HG03378 (cell line): Measurements from ENCODE around the gene ZC3H7A.
"Not testable (repeated sequence)": the region's sequence is repeated elsewhere in the genome, so short reads cannot be mapped to it uniquely, and the experiment has no call there.

Experiments used
- ATAC-seq: cut with Tn5 transposase; IDR thresholded peaks from one replicate; pipeline ENCODE4 v1.9.1; 2021; ENCODE audit warnings: mild to moderate bottlenecking, moderate library complexity; ENCODE audit not compliant: unreplicated experiment

The ZC3H7A gene

DNA sequence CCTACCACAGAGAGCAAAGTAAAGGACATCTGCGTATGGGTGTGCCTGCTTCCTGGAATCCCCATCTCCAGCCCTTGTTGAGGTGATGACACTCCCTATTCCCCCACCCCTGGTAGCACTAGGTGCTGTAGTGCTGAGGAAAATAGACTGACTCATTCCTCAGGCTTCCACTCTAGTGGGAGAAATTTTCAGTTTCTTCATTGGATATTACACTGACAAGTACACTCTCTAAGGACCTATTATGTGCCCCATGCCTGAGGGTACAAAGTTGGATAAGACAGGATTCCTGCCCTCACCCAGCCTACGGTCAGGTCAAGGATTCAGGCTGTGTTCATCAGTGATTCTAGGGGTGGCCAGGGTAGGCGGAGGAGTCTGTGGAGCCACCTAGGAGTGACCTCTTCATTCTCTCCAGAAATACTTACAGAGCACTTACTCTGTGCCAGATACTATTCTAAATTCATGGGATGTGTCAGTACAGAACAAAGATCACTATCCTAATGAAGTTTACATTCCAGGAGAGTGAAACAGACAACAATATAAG is 4.5 kb upstream of the ZC3H7A start:
- ATAC-seq: no peak

DNA sequence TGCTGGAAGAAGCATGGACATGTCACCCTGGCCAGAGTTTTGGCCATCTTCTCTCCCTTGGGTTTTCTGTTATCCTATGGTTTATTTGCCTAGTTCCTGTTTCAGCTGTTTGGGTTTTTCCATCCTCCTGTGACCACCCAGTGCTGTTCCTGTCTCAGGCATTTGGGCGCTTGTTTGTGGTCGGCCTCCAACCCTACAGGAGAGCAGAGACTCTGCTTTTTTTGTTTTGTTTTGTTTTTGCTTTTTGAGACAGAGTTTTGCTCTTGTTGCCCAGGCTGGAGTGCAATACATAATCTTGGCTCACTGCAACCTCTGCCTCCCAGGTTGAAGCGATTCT is 3.3 kb upstream of the ZC3H7A start:
- ATAC-seq: no peak

DNA sequence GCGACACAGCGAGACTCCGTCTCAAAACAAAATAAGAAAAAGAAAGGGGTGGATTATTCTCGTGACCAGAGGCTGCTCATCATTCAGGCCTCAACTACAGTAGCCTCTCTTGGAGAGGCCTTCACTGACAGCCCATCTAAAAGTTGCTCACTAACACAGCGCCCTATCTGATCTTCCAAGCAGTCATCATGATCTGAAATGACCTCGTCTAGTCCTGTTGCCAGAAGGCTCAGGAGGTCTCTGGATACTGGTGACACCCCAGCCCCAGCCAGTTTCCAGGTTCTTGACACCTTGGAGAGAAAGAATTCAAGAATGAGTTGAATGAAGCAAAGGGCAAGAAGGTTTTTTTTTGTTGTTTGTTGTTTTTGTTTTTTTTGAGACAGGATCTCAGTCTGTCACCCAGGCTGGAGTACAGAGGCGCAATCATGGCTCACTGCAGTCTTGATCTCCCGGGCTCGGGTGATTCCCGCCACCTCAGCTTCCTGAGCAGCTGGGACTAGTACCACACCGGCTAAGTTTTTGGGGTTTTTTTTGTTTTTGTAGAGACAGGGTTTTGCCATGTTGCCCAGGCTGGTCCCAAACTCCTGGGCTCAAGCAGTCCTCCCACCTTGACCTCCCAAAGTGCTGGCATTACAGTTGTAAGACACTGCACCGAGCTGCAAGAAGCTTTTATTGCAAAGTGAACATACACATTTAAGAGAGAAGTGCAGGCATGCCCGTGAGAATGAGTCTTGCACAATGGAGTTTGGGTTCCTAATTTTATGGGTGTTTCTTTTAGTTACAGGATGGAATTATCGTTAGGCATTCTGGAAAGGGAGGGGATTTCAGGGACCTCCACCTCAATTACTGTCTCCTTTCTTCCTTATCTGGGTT is 2.7 kb upstream of the ZC3H7A start:
- no peak for ATAC-seq

GRCh38 chr16:11799017-11799381 is 1.9 kb upstream of the ZC3H7A start:
- no peak for ATAC-seq

- ATAC-seq: no peak
Observed at GRCh38 chr16:11797957-11798299, 870 bp upstream of the ZC3H7A start.

DNA sequence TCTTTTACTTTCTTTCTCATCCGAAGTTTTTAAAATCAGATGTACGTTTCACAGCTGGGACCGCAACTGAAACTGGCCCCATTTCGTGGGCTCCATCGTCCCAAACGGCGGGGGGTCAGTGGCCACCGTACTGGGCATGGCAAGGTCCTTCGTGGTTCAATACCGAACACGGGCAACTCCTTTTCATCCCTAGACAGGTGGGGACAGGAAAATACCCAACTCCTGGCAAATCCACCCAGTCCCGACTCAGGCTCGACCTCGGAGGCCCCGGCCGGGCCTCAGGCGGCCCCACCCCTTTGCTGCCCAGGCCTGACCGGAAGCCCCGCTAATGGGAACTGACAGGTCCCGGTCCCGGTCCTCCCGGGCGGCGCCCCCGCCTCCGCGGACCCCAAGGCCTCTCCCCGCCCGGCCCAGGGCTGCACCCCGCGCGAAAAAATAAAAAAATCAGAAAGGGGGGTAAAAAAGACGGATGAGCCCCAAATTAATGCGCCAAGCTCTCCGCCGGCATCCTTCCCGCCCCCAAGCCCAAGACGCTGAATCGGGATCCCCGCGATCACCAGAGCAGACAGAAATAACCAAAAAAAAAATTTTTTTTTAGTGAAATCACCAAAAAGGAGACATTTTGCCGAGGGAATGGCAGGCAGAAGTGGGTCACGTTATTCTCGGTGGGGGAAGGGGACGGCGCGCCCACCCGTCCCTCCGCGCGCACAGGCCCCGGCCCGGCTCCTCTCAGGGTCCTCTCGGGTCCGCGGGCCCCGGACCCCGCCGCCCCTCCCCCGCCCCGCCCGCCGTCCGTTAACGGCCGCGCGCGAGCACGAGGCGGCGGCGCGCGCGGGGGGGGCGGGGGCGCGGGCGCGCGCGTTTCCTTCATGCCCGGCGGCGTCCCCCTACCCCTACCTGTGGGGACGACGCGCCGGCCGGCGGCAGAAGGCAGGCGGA is 562 bp downstream of the ZC3H7A start:
- ATAC-seq: no peak

DNA sequence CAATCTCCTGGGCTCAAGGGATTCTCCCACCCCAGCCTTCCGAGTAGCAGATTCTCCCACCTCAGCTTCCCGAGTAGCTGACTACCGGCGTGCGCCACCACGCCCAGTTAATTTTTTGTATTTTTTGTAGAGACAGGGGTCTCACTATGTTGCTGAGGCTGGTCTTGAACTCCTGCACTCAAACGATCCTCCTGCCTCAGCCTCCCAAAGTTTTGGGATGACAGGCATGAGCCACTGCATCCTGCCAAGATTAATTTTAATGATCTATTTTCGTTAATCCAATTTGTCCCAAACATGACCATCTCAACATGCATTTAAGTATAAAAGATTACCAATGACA is 1.2 kb downstream of the ZC3H7A start:
- no peak for ATAC-seq

- ATAC-seq: no peak
Observed at GRCh38 chr16:11794996-11795886, 1.8 kb downstream of the ZC3H7A start.

DNA sequence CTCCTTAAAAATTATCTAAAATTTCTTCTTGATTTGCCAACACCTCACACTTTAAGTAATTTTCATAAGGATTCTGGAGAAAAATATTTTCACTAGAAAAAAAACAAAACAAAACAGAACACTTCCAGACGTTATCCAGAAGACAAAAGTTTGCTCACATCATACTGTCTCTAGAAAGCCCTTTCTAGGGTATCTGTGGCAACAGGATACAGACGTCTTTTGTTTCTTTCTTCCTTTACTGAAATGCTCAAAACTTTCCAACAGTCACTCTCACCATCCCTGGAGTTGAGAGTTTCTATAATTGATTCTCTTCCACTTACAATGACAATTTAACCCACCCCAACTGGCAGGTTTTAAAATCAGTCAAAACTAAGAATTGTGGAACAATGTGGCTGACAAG is 2.6 kb downstream of the ZC3H7A start:
- ATAC-seq: no peak

- no peak for ATAC-seq
Observed at GRCh38 chr16:11793840-11794239, 3.2 kb downstream of the ZC3H7A start.

GRCh38 chr16:11792410-11793241 is 4.4 kb downstream of the ZC3H7A start:
- no peak for ATAC-seq

- no peak for ATAC-seq
Observed at GRCh38 chr16:11791144-11791828, 5.8 kb downstream of the ZC3H7A start.

DNA sequence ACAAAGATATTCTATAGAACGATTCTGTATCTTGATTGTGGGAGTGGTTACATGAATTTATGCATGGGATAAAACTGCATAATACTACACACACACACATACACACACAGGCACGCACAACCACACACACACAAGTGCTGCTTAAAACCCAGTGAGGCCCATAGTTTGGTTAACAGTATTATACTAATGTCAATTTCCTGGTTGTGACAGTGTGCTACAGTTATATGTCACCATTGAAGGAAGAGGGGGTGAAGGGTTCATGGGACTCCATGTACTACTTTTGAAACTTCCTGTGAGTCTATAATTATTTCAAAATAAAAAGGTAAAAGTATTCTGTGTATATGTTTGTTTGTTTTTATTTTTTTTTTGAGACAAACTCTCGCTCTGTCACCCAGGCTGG is 8.1 kb downstream of the ZC3H7A start:
- no peak for ATAC-seq

DNA sequence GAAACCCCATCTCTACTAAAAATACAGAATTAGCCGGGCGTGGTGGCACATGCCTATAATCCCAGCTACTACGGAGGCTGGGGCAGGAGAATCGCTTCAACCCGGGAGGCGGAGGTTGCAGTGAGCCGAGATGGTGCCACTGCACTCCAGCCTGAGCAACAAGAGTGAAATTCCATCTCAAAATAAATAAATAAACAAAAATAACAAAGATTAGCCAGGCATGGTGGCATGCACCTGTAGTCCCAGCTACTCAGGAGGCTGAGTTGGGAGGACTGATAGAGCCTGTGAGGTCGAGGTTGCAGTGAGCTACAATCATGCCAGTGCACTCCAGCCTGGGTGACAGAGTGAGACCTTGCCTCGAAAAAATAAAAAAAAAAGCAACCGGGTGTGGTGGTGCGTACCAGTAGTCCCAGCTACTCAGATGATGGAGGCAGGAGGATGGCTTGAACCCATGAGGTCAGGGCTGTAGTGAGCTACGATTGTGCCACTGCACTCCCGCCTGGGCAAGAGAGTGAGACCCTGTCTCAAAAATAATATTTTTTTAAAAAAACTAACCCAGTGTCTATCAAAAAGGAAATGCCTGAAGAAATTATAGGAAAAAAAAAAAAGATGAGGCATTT is 12.0 kb downstream of the ZC3H7A start:
- ATAC-seq: not testable (repeated sequence)

GRCh38 chr16:11784381-11784780 is 12.7 kb downstream of the ZC3H7A start:
- not testable (repeated sequence) for ATAC-seq

- no peak for ATAC-seq
Observed at GRCh38 chr16:11784038-11784369, 13.1 kb downstream of the ZC3H7A start.

- ATAC-seq: peak; percentile 56
Observed at GRCh38 chr16:11783319-11784037, 13.6 kb downstream of the ZC3H7A start.

GRCh38 chr16:11781773-11782172 is 15.3 kb downstream of the ZC3H7A start:
- no peak for ATAC-seq
